ENCODE results near the gene LRMDA.

DNA sequence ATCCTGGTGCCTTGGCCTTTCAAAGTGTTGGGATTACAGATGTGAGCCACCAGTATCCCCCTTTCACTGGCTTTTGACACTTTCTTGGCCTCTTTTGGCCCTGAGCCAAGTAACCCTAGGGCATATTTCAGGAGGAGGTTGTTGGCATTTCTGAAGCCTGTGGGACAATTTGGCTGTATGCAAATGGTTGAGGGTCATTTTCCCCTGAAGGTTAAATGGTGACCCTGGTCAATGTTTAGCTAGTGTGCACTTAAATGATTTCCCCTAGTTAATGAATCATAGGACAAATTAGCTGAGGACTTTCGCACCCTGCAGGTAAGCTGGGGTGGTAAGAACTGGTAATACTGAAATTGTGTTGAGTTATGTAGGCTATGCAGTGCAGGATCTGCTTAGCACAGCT is 660.5 kb downstream of the LRMDA start:
- TF ChIP-seq EGR1 (IDR thresholded peaks at IDR 0.05): no peak
- no peak for TF ChIP-seq EP300 (IDR thresholded peaks at IDR 0.05; ENCODE audit: borderline replicate concordance)
- TF ChIP-seq, protein P1, sequence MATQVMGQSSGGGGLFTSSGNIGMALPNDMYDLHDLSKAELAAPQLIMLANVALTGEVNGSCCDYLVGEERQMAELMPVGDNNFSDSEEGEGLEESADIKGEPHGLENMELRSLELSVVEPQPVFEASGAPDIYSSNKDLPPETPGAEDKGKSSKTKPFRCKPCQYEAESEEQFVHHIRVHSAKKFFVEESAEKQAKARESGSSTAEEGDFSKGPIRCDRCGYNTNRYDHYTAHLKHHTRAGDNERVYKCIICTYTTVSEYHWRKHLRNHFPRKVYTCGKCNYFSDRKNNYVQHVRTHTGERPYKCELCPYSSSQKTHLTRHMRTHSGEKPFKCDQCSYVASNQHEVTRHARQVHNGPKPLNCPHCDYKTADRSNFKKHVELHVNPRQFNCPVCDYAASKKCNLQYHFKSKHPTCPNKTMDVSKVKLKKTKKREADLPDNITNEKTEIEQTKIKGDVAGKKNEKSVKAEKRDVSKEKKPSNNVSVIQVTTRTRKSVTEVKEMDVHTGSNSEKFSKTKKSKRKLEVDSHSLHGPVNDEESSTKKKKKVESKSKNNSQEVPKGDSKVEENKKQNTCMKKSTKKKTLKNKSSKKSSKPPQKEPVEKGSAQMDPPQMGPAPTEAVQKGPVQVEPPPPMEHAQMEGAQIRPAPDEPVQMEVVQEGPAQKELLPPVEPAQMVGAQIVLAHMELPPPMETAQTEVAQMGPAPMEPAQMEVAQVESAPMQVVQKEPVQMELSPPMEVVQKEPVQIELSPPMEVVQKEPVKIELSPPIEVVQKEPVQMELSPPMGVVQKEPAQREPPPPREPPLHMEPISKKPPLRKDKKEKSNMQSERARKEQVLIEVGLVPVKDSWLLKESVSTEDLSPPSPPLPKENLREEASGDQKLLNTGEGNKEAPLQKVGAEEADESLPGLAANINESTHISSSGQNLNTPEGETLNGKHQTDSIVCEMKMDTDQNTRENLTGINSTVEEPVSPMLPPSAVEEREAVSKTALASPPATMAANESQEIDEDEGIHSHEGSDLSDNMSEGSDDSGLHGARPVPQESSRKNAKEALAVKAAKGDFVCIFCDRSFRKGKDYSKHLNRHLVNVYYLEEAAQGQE (IDR thresholded peaks at IDR 0.05; ENCODE audit: low read depth): no peak

Measured in Ishikawa (cell line).